IMR-90 (cell line): Measurements from ENCODE around the gene VPS33B.
A peak's percentile ranks its signal among the peaks of the same experiment; 100 is the strongest.

Source experiments
- BHLHE40 ChIP-seq: fragments of 150-350 bp; IDR thresholded peaks from 2 replicates; pipeline ENCODE4 v1.6.1; 2016; ENCODE audit warnings: mild to moderate bottlenecking, low read depth, low read length
- FOS ChIP-seq: fragments of 150-350 bp; IDR thresholded peaks from 2 replicates; pipeline ENCODE4 v1.6.1; 2016; ENCODE audit warnings: low read depth, low read length
- MAFK ChIP-seq: IDR thresholded peaks from 2 replicates; pipeline ENCODE4 v1.6.1; 2012; ENCODE audit warnings: low read depth, low read length, improper control_type of control experiment
- MAZ ChIP-seq: IDR thresholded peaks from 2 replicates; pipeline ENCODE4 v1.6.1; 2012; ENCODE audit warnings: low read depth, mild to moderate bottlenecking, low read length, improper control_type of control experiment, moderate library complexity, borderline replicate concordance
- MXI1 ChIP-seq: IDR thresholded peaks from 2 replicates; pipeline ENCODE4 v1.6.1; 2012; ENCODE audit warnings: low read depth, mild to moderate bottlenecking, low read length, moderate library complexity, borderline replicate concordance
- POLR2A ChIP-seq: IDR thresholded peaks from 2 replicates; pipeline ENCODE4 v1.6.1; 2012; ENCODE audit warnings: mild to moderate bottlenecking, low read depth, low read length
- RAD21 ChIP-seq: IDR thresholded peaks from 2 replicates; pipeline ENCODE4 v1.6.1; 2012; ENCODE audit warnings: low read length, improper control_type of control experiment
- RFX5 ChIP-seq: IDR thresholded peaks from 2 replicates; pipeline ENCODE4 v1.8.0; 2012; ENCODE audit warnings: low read depth, mild to moderate bottlenecking, low read length, moderate library complexity
- TF ChIP-seq, protein P1 (sequence below): conservative IDR thresholded peaks from 2 replicates; pipeline ENCODE4 v1.5.1; 2012; ENCODE audit warnings: mild to moderate bottlenecking, low read depth, low read length, improper control_type of control experiment

DNA sequence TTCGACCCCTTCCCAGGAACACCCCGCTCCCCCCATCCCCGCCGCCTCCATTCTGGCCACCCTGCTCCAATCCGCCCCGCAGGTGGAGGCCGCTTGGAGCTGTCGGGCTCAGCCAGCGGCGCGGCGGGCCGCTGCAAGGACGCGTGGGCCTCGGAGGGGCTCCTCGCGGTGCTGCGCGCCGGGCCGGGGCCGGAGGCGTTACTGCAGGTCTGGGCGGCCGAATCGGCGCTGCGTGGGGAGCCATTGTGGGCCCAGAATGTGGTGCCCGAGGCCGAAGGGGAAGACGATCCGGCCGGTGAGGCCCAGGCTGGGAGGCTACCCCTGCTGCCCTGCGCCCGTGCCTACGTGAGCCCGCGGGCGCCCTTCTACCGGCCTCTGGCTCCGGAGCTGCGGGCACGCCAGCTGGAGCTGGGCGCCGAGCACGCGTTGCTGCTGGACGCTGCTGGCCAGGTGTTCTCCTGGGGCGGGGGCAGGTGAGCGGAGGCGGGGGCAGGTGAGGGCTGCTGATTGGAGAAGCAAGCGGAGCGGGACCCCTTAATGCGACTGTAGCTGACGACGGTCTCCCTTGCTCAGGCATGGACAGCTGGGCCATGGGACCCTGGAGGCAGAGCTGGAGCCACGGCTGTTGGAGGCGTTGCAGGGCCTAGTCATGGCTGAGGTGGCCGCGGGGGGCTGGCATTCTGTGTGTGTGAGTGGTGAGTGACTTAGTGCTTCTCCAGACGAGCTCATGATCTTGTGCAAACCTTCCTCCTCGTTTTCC, 65.2 kb downstream of the VPS33B start:
- TF ChIP-seq, protein P1, sequence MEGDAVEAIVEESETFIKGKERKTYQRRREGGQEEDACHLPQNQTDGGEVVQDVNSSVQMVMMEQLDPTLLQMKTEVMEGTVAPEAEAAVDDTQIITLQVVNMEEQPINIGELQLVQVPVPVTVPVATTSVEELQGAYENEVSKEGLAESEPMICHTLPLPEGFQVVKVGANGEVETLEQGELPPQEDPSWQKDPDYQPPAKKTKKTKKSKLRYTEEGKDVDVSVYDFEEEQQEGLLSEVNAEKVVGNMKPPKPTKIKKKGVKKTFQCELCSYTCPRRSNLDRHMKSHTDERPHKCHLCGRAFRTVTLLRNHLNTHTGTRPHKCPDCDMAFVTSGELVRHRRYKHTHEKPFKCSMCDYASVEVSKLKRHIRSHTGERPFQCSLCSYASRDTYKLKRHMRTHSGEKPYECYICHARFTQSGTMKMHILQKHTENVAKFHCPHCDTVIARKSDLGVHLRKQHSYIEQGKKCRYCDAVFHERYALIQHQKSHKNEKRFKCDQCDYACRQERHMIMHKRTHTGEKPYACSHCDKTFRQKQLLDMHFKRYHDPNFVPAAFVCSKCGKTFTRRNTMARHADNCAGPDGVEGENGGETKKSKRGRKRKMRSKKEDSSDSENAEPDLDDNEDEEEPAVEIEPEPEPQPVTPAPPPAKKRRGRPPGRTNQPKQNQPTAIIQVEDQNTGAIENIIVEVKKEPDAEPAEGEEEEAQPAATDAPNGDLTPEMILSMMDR, result no peak
- TF ChIP-seq FOS (no peak), MXI1 (no peak), MAZ (peak; percentile 15; the same call in 1 of the 2 replicates), POLR2A (no peak), RFX5 (no peak), RAD21 (no peak), MAFK (no peak), BHLHE40 (no peak)
